ENCODE measurements around the gene ACOT11.

GRCh38 chr1:54502342-54502741 lies 45.7 kb upstream of the ACOT11 start:
- TF ChIP-seq CTCF (IDR thresholded peaks at IDR 0.05) (no peak), POLR2AphosphoS5 (IDR thresholded peaks at IDR 0.05) (no peak)

Measured in breast epithelium (tissue), 3 donors.